IMR-90 (cell line): ENCODE measurements around the gene MRPL33. TPM values are rescaled to one million over a fixed set of nuclear protein-coding genes. Genes with fewer than 3 reads are reported as not detected.

Experiments
- ATAC-seq: fragments of 200-7000 bp; cut with Tn5 transposase; 2 replicates; pipeline ENCODE4 v1.9.1; 2020; ENCODE audit warnings: low read depth, mild to moderate bottlenecking, moderate library complexity
- BruUV-seq: library from RNA; stranded (reverse); fragments of 400-500 nt; replicated peaks from 2 replicates; lab custom pipeline; 2021; lab: Mats Ljungman, UMichigan
- CTCF ChIA-PET: fragments of 300-600 bp; formaldehyde crosslinking; extraction: SDS; loops from one replicate; lab custom pipeline; 2021; ENCODE audit warnings: antibody characterized with exemption; lab: Yijun Ruan, JAX
- POLR2A ChIA-PET: fragments of 300-600 bp; sonication (Branson Sonifier 250); formaldehyde crosslinking; loops from one replicate; lab custom pipeline; 2022; ENCODE audit warnings: antibody characterized with exemption; ENCODE audit not compliant: unreplicated experiment; lab: Charles Lee
- DNase-seq: peaks from one replicate; pipeline ENCODE4 v3.0.0; 2013
- H2AFZ ChIP-seq: replicated peaks from 2 replicates; pipeline ENCODE3; 2013; ENCODE audit warnings: low read length, mild to moderate bottlenecking; ENCODE audit not compliant: poor library complexity
- H2AK5ac ChIP-seq: 2 replicates; pipeline ENCODE4 v1.6.1; 2013; ENCODE audit warnings: low read depth, low read length, inconsistent platforms
- H2AK9ac ChIP-seq: replicated peaks from 2 replicates; pipeline ENCODE3; 2013; ENCODE audit warnings: mild to moderate bottlenecking, low read depth, low read length, moderate library complexity; ENCODE audit not compliant: poor library complexity
- H2BK120ac ChIP-seq: 2 replicates; pipeline ENCODE4 v1.6.1; 2013; ENCODE audit warnings: low read depth, low read length, inconsistent platforms
- H2BK15ac ChIP-seq: 3 replicates; pipeline ENCODE4 v1.6.1; 2013; ENCODE audit warnings: low read depth, low read length, inconsistent platforms
- H2BK20ac ChIP-seq: 2 replicates; pipeline ENCODE4 v1.6.1; 2013; ENCODE audit warnings: low read depth, mild to moderate bottlenecking, inconsistent platforms, low read length, moderate library complexity
- H2BK5ac ChIP-seq: 2 replicates; pipeline ENCODE4 v1.6.1; 2013; ENCODE audit warnings: mild to moderate bottlenecking, low read depth, low read length, inconsistent platforms; ENCODE audit not compliant: poor library complexity, severe bottlenecking
- H3K14ac ChIP-seq: replicated peaks from 2 replicates; pipeline ENCODE4 v1.6.1; 2013; ENCODE audit warnings: low read depth, low read length, inconsistent platforms
- H3K18ac ChIP-seq: 2 replicates; pipeline ENCODE4 v1.6.1; 2013; ENCODE audit warnings: low read depth, low read length, control low read depth
- H3K23ac ChIP-seq: 2 replicates; pipeline ENCODE4 v1.6.1; 2013; ENCODE audit warnings: low read depth, low read length, inconsistent platforms
- H3K27ac ChIP-seq: 2 replicates; pipeline ENCODE4 v1.5.1; 2013; ENCODE audit warnings: mild to moderate bottlenecking, control low read depth, low read length; ENCODE audit not compliant: insufficient read depth
- H3K27me3 ChIP-seq: 2 replicates; pipeline ENCODE4 v1.6.1; 2013; ENCODE audit warnings: low read length; ENCODE audit not compliant: control insufficient read depth, insufficient read depth
- H3K36me3 ChIP-seq: 2 replicates; pipeline ENCODE4 v1.6.1; 2013; ENCODE audit warnings: low read length, mixed read lengths; ENCODE audit not compliant: control insufficient read depth, insufficient read depth
- H3K4ac ChIP-seq: 2 replicates; pipeline ENCODE4 v1.6.1; 2013; ENCODE audit warnings: low read depth, low read length, inconsistent platforms
- H3K4me1 ChIP-seq: 2 replicates; pipeline ENCODE4 v1.6.1; 2013; ENCODE audit warnings: low read length, mixed read lengths; ENCODE audit not compliant: control insufficient read depth, insufficient read depth
- H3K4me2 ChIP-seq: 2 replicates; pipeline ENCODE4 v1.6.1; 2013; ENCODE audit warnings: low read depth, mild to moderate bottlenecking, control low read depth, low read length, moderate library complexity
- H3K4me3 ChIP-seq: 2 replicates; pipeline ENCODE4 v1.5.1; 2013; ENCODE audit warnings: low read depth, mild to moderate bottlenecking, control low read depth, low read length, moderate library complexity; ENCODE audit not compliant: insufficient read depth
- H3K56ac ChIP-seq: 2 replicates; pipeline ENCODE4 v1.6.1; 2013; ENCODE audit warnings: low read length, inconsistent platforms; ENCODE audit not compliant: insufficient read depth; ENCODE audit errors: extremely low read depth
- H3K79me1 ChIP-seq, 2 experiments: 2 replicates each; pipeline ENCODE4 v1.6.1; 2013; ENCODE audit warnings: low read length in 2 of 2, inconsistent platforms in 1 of 2, low read depth in 1 of 2
- H3K9ac ChIP-seq: 2 replicates; pipeline ENCODE4 v1.6.1; 2013; ENCODE audit warnings: low read depth, low read length, control low read depth
- H3K9me1 ChIP-seq: 2 replicates; pipeline ENCODE4 v1.6.1; 2013; ENCODE audit warnings: low read length, inconsistent platforms; ENCODE audit not compliant: insufficient read depth
- H3K9me3 ChIP-seq: 2 replicates; pipeline ENCODE4 v1.6.1; 2013; ENCODE audit warnings: low read length; ENCODE audit not compliant: control insufficient read depth, insufficient read depth
- H4K20me1 ChIP-seq: 2 replicates; pipeline ENCODE4 v1.6.1; 2013; ENCODE audit warnings: low read length, inconsistent platforms; ENCODE audit not compliant: insufficient read depth
- H4K5ac ChIP-seq: 2 replicates; pipeline ENCODE4 v1.6.1; 2013; ENCODE audit warnings: mild to moderate bottlenecking, low read depth, low read length, control low read depth
- H4K8ac ChIP-seq, 2 experiments: 2 replicates each; pipeline ENCODE4 v1.6.1; 2013; ENCODE audit warnings: low read depth in 2 of 2, low read length in 2 of 2, control low read depth in 1 of 2, inconsistent platforms in 1 of 2
- H4K91ac ChIP-seq: 2 replicates; pipeline ENCODE4 v1.6.1; 2013; ENCODE audit warnings: low read depth, low read length, inconsistent platforms; ENCODE audit not compliant: insufficient read depth
- BHLHE40 ChIP-seq: fragments of 150-350 bp; IDR thresholded peaks from 2 replicates; pipeline ENCODE4 v1.6.1; 2016; ENCODE audit warnings: mild to moderate bottlenecking, low read depth, low read length
- CEBPB ChIP-seq: IDR thresholded peaks from 2 replicates; pipeline ENCODE4 v1.6.1; 2012; ENCODE audit warnings: low read depth, low read length, improper control_type of control experiment
- CHD1 ChIP-seq: IDR thresholded peaks from 2 replicates; pipeline ENCODE4 v1.6.1; 2012; ENCODE audit warnings: low read depth, low read length, improper control_type of control experiment
- ELK1 ChIP-seq: fragments of 150-350 bp; IDR thresholded peaks from 2 replicates; pipeline ENCODE4 v1.6.1; 2016; ENCODE audit warnings: low read depth, mild to moderate bottlenecking, low read length, moderate library complexity, borderline replicate concordance
- FOS ChIP-seq: fragments of 150-350 bp; IDR thresholded peaks from 2 replicates; pipeline ENCODE4 v1.6.1; 2016; ENCODE audit warnings: low read depth, low read length
- MAZ ChIP-seq: IDR thresholded peaks from 2 replicates; pipeline ENCODE4 v1.6.1; 2012; ENCODE audit warnings: low read depth, mild to moderate bottlenecking, low read length, improper control_type of control experiment, moderate library complexity, borderline replicate concordance
- MXI1 ChIP-seq: IDR thresholded peaks from 2 replicates; pipeline ENCODE4 v1.6.1; 2012; ENCODE audit warnings: low read depth, mild to moderate bottlenecking, low read length, moderate library complexity, borderline replicate concordance
- NFE2L2 ChIP-seq: fragments of 150-350 bp; IDR thresholded peaks from 2 replicates; pipeline ENCODE4 v1.6.1; 2016; ENCODE audit warnings: low read depth, mild to moderate bottlenecking, low read length
- POLR2A ChIP-seq: IDR thresholded peaks from 2 replicates; pipeline ENCODE4 v1.6.1; 2012; ENCODE audit warnings: mild to moderate bottlenecking, low read depth, low read length
- RAD21 ChIP-seq: IDR thresholded peaks from 2 replicates; pipeline ENCODE4 v1.6.1; 2012; ENCODE audit warnings: low read length, improper control_type of control experiment
- RCOR1 ChIP-seq: IDR thresholded peaks from 2 replicates; pipeline ENCODE4 v1.6.1; 2012; ENCODE audit warnings: mild to moderate bottlenecking, low read length, improper control_type of control experiment; ENCODE audit not compliant: insufficient replicate concordance
- RFX5 ChIP-seq: IDR thresholded peaks from 2 replicates; pipeline ENCODE4 v1.8.0; 2012; ENCODE audit warnings: low read depth, mild to moderate bottlenecking, low read length, moderate library complexity
- SMC3 ChIP-seq: fragments of 150-350 bp; IDR thresholded peaks from 2 replicates; pipeline ENCODE4 v1.6.1; 2016; ENCODE audit warnings: low read depth, mild to moderate bottlenecking, antibody characterized with exemption, low read length, moderate library complexity
- WGBS, 2 experiments: methylation state at CpG; one replicate each; pipeline versions ENCODE4 v1.1.5 to v1.1.7; 2013; ENCODE audit warnings: missing lambda C conversion rate in 2 of 2; ENCODE audit not compliant: insufficient read length in 1 of 2; ENCODE audit errors: extremely low coverage in 2 of 2; 5-methylcytosine and 5-hydroxymethylcytosine counted together
- dilution Hi-C: fragments of 300-500 bp; cut with HindIII; formaldehyde crosslinking; loops from one replicate; pipeline ENCODE4 v1.14.3; 2018; ENCODE audit warnings: low sequenced_read_pairs; ENCODE audit not compliant: unreplicated experiment
- in situ Hi-C: fragments of 300-500 bp; cut with MboI; formaldehyde crosslinking; loops from 3 replicates; pipeline ENCODE4 v1.14.3; 2019; ENCODE audit warnings: low sequenced_read_pairs, inconsistent platforms, mixed read lengths
- intact Hi-C: fragments of 100-400 bp; cut with micrococcal nuclease; formaldehyde crosslinking; loops from 2 replicates; pipeline ENCODE4 v1.10.0; 2022
- polyA plus RNA-seq, 3 experiments: library from polyadenylated mRNA; depleted of rRNA; stranded (reverse); fragments of >200 nt; gene quantifications; 2 replicates each; pipeline ENCODE4 v1.2.3, GENCODE V29; 2012; ENCODE audit warnings: low replicate concordance in 1 of 3
- total RNA-seq: library from RNA; depleted of rRNA; stranded (reverse); fragments of >200 nt; gene quantifications from 2 replicates; pipeline ENCODE4 v1.2.3, GENCODE V29; 2012
- TF ChIP-seq, protein P1 (sequence below): fragments of 150-350 bp; IDR thresholded peaks from 2 replicates; pipeline ENCODE4 v1.6.1; 2017; ENCODE audit warnings: mild to moderate bottlenecking, antibody characterized with exemption, low read length, low read depth
- TF ChIP-seq, protein P2 (sequence below): conservative IDR thresholded peaks from 2 replicates; pipeline ENCODE4 v1.5.1; 2012; ENCODE audit warnings: mild to moderate bottlenecking, low read depth, low read length, improper control_type of control experiment

The MRPL33 gene
- total and polyA plus RNA-seq, 2 of the 4 experiments (the other 2 are of a cell fraction), result 13.3 to 101 TPM

GRCh38 chr2:27738349-27739057 lies 33.0 kb upstream of the MRPL33 start:
- ChIA-PET CTCF (interaction anchor here (0.7 kb wide), 1 partner anchor 21 kb away, joined by 3 read pairs; no protein-coding TSS in a partner anchor), POLR2A (no interaction called here)
- Histone ChIP-seq H3K36me3 (no peaks in the 10 kb centered on the region), H3K4me1 (peaks cover 9% of the 10 kb centered on the region), H3K9ac (no peak overlapping the region), H2AK9ac (no peak overlapping the region), H4K8ac (no peak overlapping the region), H2BK5ac (no peak overlapping the region), H3K23ac (no peak overlapping the region), H3K56ac (no peak overlapping the region), H3K79me1 (no peaks in the 10 kb centered on the region), H2AFZ (peak overlapping the region; percentile 39), H3K9me3 (no peaks in the 10 kb centered on the region), H4K20me1 (no peaks in the 10 kb centered on the region), H4K5ac (no peak overlapping the region), H3K9me1 (peaks cover 4% of the 10 kb centered on the region), H3K4ac (no peak overlapping the region), H3K27ac (no peak overlapping the region), H2BK15ac (no peak overlapping the region), H3K18ac (no peak overlapping the region), H2BK20ac (no peak overlapping the region), H4K91ac (no peak overlapping the region; the same call in 1 of the 2 replicates), H3K27me3 (no peaks in the 10 kb centered on the region), H2BK120ac (no peak overlapping the region), H3K14ac (no peak overlapping the region), H2AK5ac (peak overlapping the region; percentile 20; the same call in 1 of the 2 replicates), H3K4me2 (no peak overlapping the region), H3K4me3 (no peak overlapping the region)
- no TSS peak for BruUV-seq
- in situ Hi-C loops, result no loop called here
- intact Hi-C loops, result no loop called here
- TF ChIP-seq BHLHE40, result no peak
- no peak for TF ChIP-seq SMC3
- TF ChIP-seq, protein P1, sequence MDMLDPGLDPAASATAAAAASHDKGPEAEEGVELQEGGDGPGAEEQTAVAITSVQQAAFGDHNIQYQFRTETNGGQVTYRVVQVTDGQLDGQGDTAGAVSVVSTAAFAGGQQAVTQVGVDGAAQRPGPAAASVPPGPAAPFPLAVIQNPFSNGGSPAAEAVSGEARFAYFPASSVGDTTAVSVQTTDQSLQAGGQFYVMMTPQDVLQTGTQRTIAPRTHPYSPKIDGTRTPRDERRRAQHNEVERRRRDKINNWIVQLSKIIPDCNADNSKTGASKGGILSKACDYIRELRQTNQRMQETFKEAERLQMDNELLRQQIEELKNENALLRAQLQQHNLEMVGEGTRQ, result no peak
- no peak for TF ChIP-seq FOS
- TF ChIP-seq ELK1, result no peak
- TF ChIP-seq RFX5, result no peak
- TF ChIP-seq, protein P2, sequence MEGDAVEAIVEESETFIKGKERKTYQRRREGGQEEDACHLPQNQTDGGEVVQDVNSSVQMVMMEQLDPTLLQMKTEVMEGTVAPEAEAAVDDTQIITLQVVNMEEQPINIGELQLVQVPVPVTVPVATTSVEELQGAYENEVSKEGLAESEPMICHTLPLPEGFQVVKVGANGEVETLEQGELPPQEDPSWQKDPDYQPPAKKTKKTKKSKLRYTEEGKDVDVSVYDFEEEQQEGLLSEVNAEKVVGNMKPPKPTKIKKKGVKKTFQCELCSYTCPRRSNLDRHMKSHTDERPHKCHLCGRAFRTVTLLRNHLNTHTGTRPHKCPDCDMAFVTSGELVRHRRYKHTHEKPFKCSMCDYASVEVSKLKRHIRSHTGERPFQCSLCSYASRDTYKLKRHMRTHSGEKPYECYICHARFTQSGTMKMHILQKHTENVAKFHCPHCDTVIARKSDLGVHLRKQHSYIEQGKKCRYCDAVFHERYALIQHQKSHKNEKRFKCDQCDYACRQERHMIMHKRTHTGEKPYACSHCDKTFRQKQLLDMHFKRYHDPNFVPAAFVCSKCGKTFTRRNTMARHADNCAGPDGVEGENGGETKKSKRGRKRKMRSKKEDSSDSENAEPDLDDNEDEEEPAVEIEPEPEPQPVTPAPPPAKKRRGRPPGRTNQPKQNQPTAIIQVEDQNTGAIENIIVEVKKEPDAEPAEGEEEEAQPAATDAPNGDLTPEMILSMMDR, result no peak
- no peak for TF ChIP-seq RCOR1
- no peak for TF ChIP-seq MAZ
- TF ChIP-seq RAD21, result no peak
- TF ChIP-seq CHD1, result no peak
- TF ChIP-seq POLR2A, result no peak
- no peak for TF ChIP-seq NFE2L2
- no peak for TF ChIP-seq CEBPB
- TF ChIP-seq MXI1, result no peak
- no peak for DNase-seq
- dilution Hi-C loops, result no loop called here
- ATAC-seq, result no peak
- 88% methylated on average over 3 of the region's 13 CpGs; no CpG with 5 or more reads in 1 of the 2 experiments for WGBS, 2 experiments
